Effector memory CD4-positive, alpha-beta T cell (primary cell): ENCODE results near the gene TOR1B.

Experiments
- DNase-seq, 3 donors: peaks; one replicate each; pipeline ENCODE4 v3.0.0-alpha.2; 2020
- H3K27ac ChIP-seq: 2 replicates; pipeline ENCODE4 v1.7.0; 2013; ENCODE audit warnings: mild to moderate bottlenecking, low read length, moderate library complexity; ENCODE audit not compliant: insufficient read depth, poor library complexity, severe bottlenecking
- H3K27me3 ChIP-seq: replicated peaks from 2 replicates; pipeline ENCODE4 v1.7.0; 2013; ENCODE audit warnings: mild to moderate bottlenecking, low read length; ENCODE audit not compliant: insufficient read depth, control insufficient read depth, poor library complexity, severe bottlenecking
- H3K36me3 ChIP-seq: 2 replicates; pipeline ENCODE4 v1.7.0; 2013; ENCODE audit warnings: mild to moderate bottlenecking, low read length, moderate library complexity; ENCODE audit not compliant: control insufficient read depth, insufficient read depth
- H3K4me1 ChIP-seq: 2 replicates; pipeline ENCODE4 v1.7.0; 2013; ENCODE audit warnings: low read length, mild to moderate bottlenecking; ENCODE audit not compliant: control insufficient read depth, insufficient read depth, poor library complexity, severe bottlenecking
- H3K4me3 ChIP-seq: 2 replicates; pipeline ENCODE4 v1.7.0; 2013; ENCODE audit warnings: low read length, low read depth, mild to moderate bottlenecking; ENCODE audit not compliant: insufficient read depth, poor library complexity, severe bottlenecking
- H3K9me3 ChIP-seq: 2 replicates; pipeline ENCODE4 v1.7.0; 2013; ENCODE audit warnings: mild to moderate bottlenecking, low read length, moderate library complexity; ENCODE audit not compliant: control insufficient read depth

Gene TOR1B

DNA sequence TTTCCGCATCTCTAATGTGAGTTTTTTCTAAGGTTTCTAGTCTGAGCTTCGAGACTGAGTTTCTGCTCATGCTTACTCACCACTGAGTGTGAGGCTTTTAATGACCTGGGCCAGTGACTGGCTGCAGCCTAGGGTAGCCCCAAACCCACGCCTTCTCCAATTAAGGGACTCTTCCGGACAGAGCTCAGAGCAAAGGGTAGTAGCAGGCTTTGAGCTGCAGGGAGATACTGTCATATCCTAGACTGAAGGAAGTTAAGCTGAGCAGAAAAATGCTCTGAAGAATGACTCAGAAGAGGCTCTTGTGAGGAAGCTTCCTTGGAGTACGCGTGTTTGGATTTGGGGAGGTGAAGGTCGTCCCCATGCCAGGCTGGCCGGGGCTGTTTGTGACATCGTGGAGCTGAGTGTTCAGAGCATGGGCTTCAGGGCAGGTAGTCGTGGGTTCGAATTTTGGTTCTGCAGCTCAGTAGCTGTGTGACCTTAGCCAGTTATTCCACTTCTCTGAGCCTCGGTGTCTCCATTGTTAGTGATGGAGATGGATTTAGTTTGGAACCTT is 35.8 kb downstream of the TOR1B start:
- Histone ChIP-seq H3K27ac (no peak overlapping the region), H3K4me1 (peaks cover 52% of the 10 kb centered on the region), H3K9me3 (no peaks in the 10 kb centered on the region), H3K4me3 (no peak overlapping the region), H3K27me3 (no peaks in the 10 kb centered on the region), H3K36me3 (peaks cover 4% of the 10 kb centered on the region)
- no peak for DNase-seq

DNA sequence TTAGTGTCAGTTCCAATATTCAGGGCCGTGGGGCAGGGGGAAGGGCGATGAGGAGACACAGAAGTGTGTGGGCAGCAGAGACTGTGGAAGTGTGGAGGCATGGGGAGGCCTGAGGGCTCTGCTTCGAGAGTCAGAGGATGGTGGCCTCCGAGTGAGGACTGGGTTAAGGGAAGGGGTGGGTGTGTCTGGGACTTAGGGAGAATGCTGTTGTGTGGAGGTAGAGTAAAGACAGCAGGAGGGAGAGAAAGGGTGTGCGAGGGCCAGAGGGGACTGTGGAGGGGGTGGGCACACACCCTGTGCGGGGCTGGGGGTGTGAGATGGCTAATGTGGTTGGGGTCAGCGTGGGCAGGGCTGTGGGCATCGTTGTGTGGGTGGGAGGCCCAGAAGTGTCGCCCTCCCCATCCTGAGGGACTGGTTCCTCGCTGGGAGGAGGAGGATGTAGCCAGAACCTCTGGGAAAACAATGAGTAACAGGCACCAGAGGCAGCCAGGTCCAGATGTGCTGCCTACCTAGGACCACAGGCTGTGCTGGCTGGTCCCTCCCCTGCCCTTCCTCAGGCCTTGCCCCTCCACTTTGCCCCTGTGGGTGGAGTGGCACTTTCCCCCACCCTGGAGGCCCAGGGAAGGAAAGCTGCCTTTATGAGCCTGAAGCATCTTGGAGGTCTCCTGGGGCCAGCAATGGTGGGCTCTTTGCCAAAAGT is 36.5 kb downstream of the TOR1B start:
- DNase-seq = no peak
- peak overlapping the region; percentile 17 for H3K4me3 ChIP-seq
- H3K9me3 ChIP-seq = no peaks in the 10 kb centered on the region
- H3K27me3 ChIP-seq = no peaks in the 10 kb centered on the region
- H3K36me3 ChIP-seq = peaks cover 4% of the 10 kb centered on the region
- peak overlapping the region; percentile 57 for H3K27ac ChIP-seq
- peaks cover 45% of the 10 kb centered on the region for H3K4me1 ChIP-seq

- Histone ChIP-seq H3K9me3 (no peaks in the 10 kb centered on the region), H3K36me3 (peaks cover 4% of the 10 kb centered on the region), H3K27me3 (no peaks in the 10 kb centered on the region), H3K27ac (peak overlapping the region; percentile 57), H3K4me1 (peaks cover 46% of the 10 kb centered on the region), H3K4me3 (peak overlapping the region; percentile 17)
- DNase-seq = no peak
Measured at GRCh38 chr9:129840034-129840433, 37.0 kb downstream of the TOR1B start.

- no peaks in the 10 kb centered on the region for H3K9me3 ChIP-seq
- H3K27ac ChIP-seq = no peak overlapping the region
- DNase-seq = no peak
- H3K4me1 ChIP-seq = peaks cover 48% of the 10 kb centered on the region
- H3K4me3 ChIP-seq = no peak overlapping the region
- no peaks in the 10 kb centered on the region for H3K27me3 ChIP-seq
- peaks cover 4% of the 10 kb centered on the region for H3K36me3 ChIP-seq
Measured at GRCh38 chr9:129841071-129841470, 38.1 kb downstream of the TOR1B start.

- H3K4me3 ChIP-seq = no peak overlapping the region
- H3K27me3 ChIP-seq = no peaks in the 10 kb centered on the region
- peaks cover 13% of the 10 kb centered on the region for H3K4me1 ChIP-seq
- H3K9me3 ChIP-seq = no peaks in the 10 kb centered on the region
- H3K36me3 ChIP-seq = peaks cover 12% of the 10 kb centered on the region
- DNase-seq = no peak
- H3K27ac ChIP-seq = peak overlapping the region; percentile 18
Measured at GRCh38 chr9:129845373-129845772, 42.4 kb downstream of the TOR1B start.

DNA sequence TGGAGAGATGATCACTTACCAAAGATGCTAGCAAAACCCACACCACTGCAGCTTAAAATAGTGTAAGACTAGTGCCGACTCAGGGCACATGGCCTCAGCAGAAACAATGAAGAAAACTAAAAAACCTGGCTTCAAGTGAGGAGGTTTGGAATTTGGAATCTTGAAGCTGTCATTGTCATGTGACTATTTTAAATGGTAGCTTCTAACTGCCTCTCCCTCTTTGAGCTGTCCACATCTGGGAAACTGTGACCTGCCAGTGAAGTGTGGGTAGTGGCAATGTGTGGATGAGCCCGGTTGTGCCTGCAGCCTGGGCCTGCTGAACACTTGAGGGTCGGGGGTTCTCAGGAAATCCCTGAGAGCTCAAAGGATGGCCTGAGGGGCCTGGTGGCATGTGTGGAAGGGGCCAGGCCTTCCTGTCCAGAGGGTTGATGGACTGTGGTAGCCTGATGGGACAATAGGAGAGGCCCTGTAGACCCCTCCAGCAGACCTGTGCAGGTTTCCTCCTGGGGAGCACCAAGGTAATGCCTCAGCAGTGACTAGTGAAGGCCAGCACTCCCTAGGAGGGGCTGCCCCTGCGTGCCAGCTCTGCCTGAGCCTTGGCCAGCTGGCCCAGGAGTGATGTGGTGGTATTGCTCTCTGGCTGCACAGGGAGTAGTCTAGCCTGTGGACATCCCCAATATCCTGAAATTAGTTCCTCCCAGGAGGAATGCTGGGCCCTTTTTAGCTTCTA is 45.9 kb downstream of the TOR1B start:
- no peak overlapping the region for H3K27ac ChIP-seq
- H3K4me3 ChIP-seq = no peak overlapping the region
- DNase-seq = no peak
- no peaks in the 10 kb centered on the region for H3K27me3 ChIP-seq
- no peaks in the 10 kb centered on the region for H3K9me3 ChIP-seq
- H3K4me1 ChIP-seq = peaks cover 6% of the 10 kb centered on the region
- H3K36me3 ChIP-seq = peaks cover 38% of the 10 kb centered on the region

GRCh38 chr9:129849901-129850300 is 46.9 kb downstream of the TOR1B start:
- no peak overlapping the region for H3K4me3 ChIP-seq

GRCh38 chr9:129850821-129851550 is 48.0 kb downstream of the TOR1B start:
- no peak for DNase-seq
- Histone ChIP-seq H3K4me3 (no peak overlapping the region), H3K27ac (no peak overlapping the region), H3K4me1 (peaks cover 9% of the 10 kb centered on the region), H3K36me3 (peaks cover 50% of the 10 kb centered on the region), H3K27me3 (no peaks in the 10 kb centered on the region), H3K9me3 (no peaks in the 10 kb centered on the region)

More at GRCh38 chr9:129849901-129850300, 46.9 kb downstream of the TOR1B start:
- no peak for DNase-seq
- peaks cover 11% of the 10 kb centered on the region for H3K4me1 ChIP-seq
- no peaks in the 10 kb centered on the region for H3K27me3 ChIP-seq
- peaks cover 49% of the 10 kb centered on the region for H3K36me3 ChIP-seq
- H3K9me3 ChIP-seq = no peaks in the 10 kb centered on the region
- H3K27ac ChIP-seq = no peak overlapping the region

GRCh38 chr9:129851821-129852220 is 48.8 kb downstream of the TOR1B start:
- Histone ChIP-seq H3K27ac (no peak overlapping the region), H3K4me1 (peaks cover 9% of the 10 kb centered on the region), H3K27me3 (no peaks in the 10 kb centered on the region), H3K36me3 (peaks cover 58% of the 10 kb centered on the region), H3K4me3 (no peak overlapping the region), H3K9me3 (no peaks in the 10 kb centered on the region)
- no peak for DNase-seq
